ENCODE measurements around the gene TMEM163.

DNA sequence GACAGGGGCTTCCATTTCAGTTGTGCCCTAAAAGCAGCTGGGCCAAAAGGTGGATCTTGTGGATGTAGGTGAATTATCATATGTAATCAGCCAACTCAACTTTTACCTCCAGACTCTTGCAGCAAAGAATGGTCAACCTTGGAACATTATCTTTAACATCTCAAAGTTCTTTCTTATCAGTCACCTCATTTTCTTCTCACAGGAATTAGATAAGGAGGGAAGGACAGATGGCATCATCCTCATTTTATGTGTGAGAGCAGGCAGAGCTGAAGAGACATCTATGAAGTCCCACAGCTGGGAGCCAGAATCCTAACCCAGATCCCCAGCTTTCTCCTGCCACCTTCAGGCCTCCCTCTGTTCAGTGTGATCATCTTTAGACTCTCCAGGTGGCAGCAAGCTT is 282.9 kb downstream of the TMEM163 start:
- TF ChIP-seq, protein P1, sequence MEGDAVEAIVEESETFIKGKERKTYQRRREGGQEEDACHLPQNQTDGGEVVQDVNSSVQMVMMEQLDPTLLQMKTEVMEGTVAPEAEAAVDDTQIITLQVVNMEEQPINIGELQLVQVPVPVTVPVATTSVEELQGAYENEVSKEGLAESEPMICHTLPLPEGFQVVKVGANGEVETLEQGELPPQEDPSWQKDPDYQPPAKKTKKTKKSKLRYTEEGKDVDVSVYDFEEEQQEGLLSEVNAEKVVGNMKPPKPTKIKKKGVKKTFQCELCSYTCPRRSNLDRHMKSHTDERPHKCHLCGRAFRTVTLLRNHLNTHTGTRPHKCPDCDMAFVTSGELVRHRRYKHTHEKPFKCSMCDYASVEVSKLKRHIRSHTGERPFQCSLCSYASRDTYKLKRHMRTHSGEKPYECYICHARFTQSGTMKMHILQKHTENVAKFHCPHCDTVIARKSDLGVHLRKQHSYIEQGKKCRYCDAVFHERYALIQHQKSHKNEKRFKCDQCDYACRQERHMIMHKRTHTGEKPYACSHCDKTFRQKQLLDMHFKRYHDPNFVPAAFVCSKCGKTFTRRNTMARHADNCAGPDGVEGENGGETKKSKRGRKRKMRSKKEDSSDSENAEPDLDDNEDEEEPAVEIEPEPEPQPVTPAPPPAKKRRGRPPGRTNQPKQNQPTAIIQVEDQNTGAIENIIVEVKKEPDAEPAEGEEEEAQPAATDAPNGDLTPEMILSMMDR (IDR thresholded peaks at IDR 0.05), result no peak
- no peak for TF ChIP-seq POLR2AphosphoS5 (IDR thresholded peaks at IDR 0.05)
- no peak for TF ChIP-seq POLR2A (IDR thresholded peaks at IDR 0.05)
